Adrenal gland (tissue), 5 donors: ENCODE data around the gene SPTBN1.

ENCODE experiments used
- CTCF ChIP-seq, 6 experiments: fragments of 450-650 bp in 4 of 6; fragments of 200-600 bp in 2 of 6; sonication (generic) in 1 of 6; IDR thresholded peaks; 1 replicate in 5 of 6; 2 replicates in 1 of 6; pipeline versions ENCODE4 v1.5.1 to v1.8.0; 2016 to 2021; ENCODE audit warnings: antibody characterized with exemption in 6 of 6, mild to moderate bottlenecking in 2 of 6, moderate library complexity in 1 of 6
- POLR2A ChIP-seq, 2 donors: fragments of 450-650 bp; IDR thresholded peaks; one replicate each; pipeline ENCODE4 v1.6.1; 2017; ENCODE audit warnings: antibody characterized with exemption in 2 of 2, mild to moderate bottlenecking in 2 of 2, moderate library complexity in 1 of 2
- donor health status: DM: no; HTN: no; CAD: no.

- TF ChIP-seq POLR2A (IDR thresholded peaks at IDR 0.05), result no peak
- no peak for TF ChIP-seq CTCF (IDR thresholded peaks at IDR 0.05)
These were observed 182.7 kb downstream of the SPTBN1 start for GRCh38 chr2:54638774-54639187.
